ENCODE measurements around the gene ZSWIM8. TPM values are rescaled to one million over a fixed set of nuclear protein-coding genes. Genes with fewer than 3 reads are reported as not detected.

ZSWIM8 gene
- total and polyA plus RNA-seq, 2 donors (not counting 3 experiments of a cell fraction or from before 2014, with no cell fraction given) = 111 to 230 TPM

- Histone ChIP-seq H3K27ac (ENCODE audit: insufficient read depth, low read depth, low read length) (peak overlapping the region; percentile 34), H3K4me1 (ENCODE audit: control insufficient read depth, extremely low read depth, insufficient read depth, low read length) (peaks cover 30% of the 10 kb centered on the region), H2AFZ (ENCODE audit: low read depth, low read length) (no peak overlapping the region), H3K9ac (replicated peaks; ENCODE audit: extremely low read depth, insufficient read depth, low read length) (no peak overlapping the region), H3K4me3 (replicated peaks in 1 of 3; ENCODE audit: insufficient read depth in 1 of 3, low read depth in 1 of 3, low read length in 3 of 3) (no peak overlapping the region), H3K79me2 (ENCODE audit: control insufficient read depth, insufficient read depth, low read length) (no peaks in the 10 kb centered on the region), H3K36me3 (ENCODE audit: control insufficient read depth in 2 of 2, extremely low read depth in 1 of 2, insufficient read depth in 2 of 2, low read length in 2 of 2) (no peaks in the 10 kb centered on the region), H3K9me1 (replicated peaks; ENCODE audit: control insufficient read depth, extremely low read depth, insufficient read depth, low read length) (no peaks in the 10 kb centered on the region), H3K9me3 (replicated peaks; ENCODE audit: control insufficient read depth, insufficient read depth, low read length) (no peaks in the 10 kb centered on the region), H4K20me1 (replicated peaks; ENCODE audit: control insufficient read depth, extremely low read depth, insufficient read depth, low read length) (no peaks in the 10 kb centered on the region), H3K4me2 (ENCODE audit: insufficient read depth, low read length) (peak overlapping the region; percentile 26), H3K27me3 (ENCODE audit: control insufficient read depth in 2 of 2, insufficient read depth in 2 of 2, low read length in 2 of 2) (no peaks in the 10 kb centered on the region)
- ChIA-PET POLR2A (interaction anchor here (0.9 kb wide), 1 partner anchor 16 kb away, joined by 3 read pairs; no protein-coding TSS in a partner anchor), CTCF (interaction anchor here (0.8 to 6.0 kb wide), 9 partner anchors 8 to 63 kb away, joined by 3 to 54 read pairs (median 4); no protein-coding TSS in a partner anchor)
- peak; percentile 83 for DNase-seq (ENCODE audit: low read depth, low spot score)
- intact Hi-C loops (cut with micrococcal nuclease) (loop anchor here (1.0 kb wide), 1 partner anchor 18 kb away; no protein-coding TSS in a partner anchor), dilution Hi-C loops (cut with MboI; ENCODE audit: extremely low pct_ligation_motif_present, low sequenced_read_pairs) (no loop called here)
- FAIRE-seq = peak; percentile 97
- no TSS peak for BruUV-seq (replicated peaks)
- TF ChIP-seq CTCF (IDR thresholded peaks at IDR 0.05; ENCODE audit: extremely low read depth in 1 of 2, insufficient read depth in 1 of 2, low read depth in 1 of 2, low read length in 2 of 2) (no peak), FOS (IDR thresholded peaks at IDR 0.05; ENCODE audit: borderline replicate concordance, insufficient read depth, low read length) (peak; percentile 90), GATA2 (IDR thresholded peaks at IDR 0.05; ENCODE audit: insufficient read depth, insufficient read length, low read depth, low read length) (peak; percentile 92), JUN (IDR thresholded peaks at IDR 0.05; ENCODE audit: borderline replicate concordance, insufficient read depth, insufficient read length, low read depth) (peak; percentile 43), EZH2 (IDR thresholded peaks at IDR 0.05; ENCODE audit: borderline replicate concordance, low read depth, low read length, severe bottlenecking) (no peak), MYC (IDR thresholded peaks at IDR 0.05; ENCODE audit: low read depth, low read length) (no peak), POLR2AphosphoS5 (IDR thresholded peaks at IDR 0.05; ENCODE audit: insufficient read depth, low read depth, low read length) (peak; percentile 76), MAX (IDR thresholded peaks at IDR 0.05; ENCODE audit: insufficient read depth, insufficient read length) (no peak)
Measured at GRCh38 chr10:73837072-73837471, 51.7 kb downstream of the ZSWIM8 start.
